GM21619 (cell line): ENCODE results near the gene KLHL22.
A peak's percentile ranks its signal among the peaks of the same experiment; 100 is the strongest.
"Not testable (repeated sequence)": the region's sequence is repeated elsewhere in the genome, so short reads cannot be mapped to it uniquely, and the experiment has no call there.

ENCODE experiments used
- ATAC-seq: cut with Tn5 transposase; IDR thresholded peaks from one replicate; pipeline ENCODE4 v1.9.1; 2021; ENCODE audit not compliant: unreplicated experiment

The KLHL22 gene

DNA sequence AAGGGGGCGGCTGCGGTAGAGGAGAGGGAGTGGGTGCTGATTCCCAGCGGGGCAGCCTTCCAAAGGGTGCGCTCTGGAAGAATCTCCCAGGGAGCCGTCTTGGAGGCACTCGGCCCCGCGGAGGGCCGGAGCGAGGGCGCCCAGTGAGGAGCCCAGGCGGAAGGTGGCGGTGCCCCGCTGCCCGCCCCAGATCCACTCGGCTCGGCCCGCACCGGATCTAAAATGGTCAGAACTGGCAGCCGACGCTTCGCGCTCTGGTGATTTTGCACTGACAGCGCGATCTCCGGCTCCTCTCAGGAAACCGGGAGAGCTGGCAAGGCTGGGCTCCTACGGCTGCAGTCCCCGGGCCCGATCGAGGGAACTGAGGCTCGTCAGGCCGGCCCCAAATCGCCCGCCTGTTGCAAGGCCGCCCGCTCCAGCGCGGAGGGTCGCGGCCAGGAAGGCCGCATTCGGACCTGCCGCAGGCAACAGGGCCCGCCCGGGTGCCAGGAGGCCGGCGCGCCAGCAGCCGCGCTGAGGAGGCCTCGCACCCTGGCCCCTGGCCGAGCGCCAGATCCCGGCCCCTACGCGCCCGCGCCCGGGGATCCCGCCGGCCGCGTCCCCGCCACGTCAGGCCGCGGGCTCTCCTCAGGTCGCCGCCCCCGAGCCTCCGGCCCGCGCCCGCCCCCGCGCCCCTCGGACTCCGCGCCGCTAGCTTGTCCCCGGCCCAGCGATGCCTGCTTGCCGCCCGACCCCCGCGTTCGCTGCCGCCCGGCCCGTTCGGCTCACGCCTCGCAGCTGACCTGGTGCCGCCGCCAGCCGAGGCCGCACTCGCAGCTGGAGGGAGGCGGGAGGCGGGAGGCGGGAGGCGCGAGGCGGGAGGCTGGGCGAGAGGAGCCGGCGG, at the start of gene KLHL22:
KLHL22 (minus strand) TSS at position 818 of the 883 bp plus-strand sequence. CDS start 6,584 bp downstream, outside the sequence.
- ATAC-seq = peak; percentile 32

DNA sequence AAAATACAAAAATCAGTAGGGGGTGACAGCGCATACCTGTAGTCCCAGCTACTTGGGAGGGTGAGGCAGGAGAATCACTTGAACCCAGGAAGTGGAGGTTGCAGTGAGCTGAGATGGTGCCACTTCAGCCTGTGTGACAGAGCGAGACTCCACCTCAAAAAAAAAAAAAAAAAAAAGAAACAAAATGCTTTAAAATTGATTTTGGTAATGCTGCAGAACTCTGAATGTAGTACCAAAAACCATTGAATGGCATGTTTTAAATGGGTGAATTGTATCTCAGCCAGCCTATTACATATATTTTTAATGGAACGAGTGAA, 49.7 kb upstream of the KLHL22 start:
- ATAC-seq = not testable (repeated sequence)

GRCh38 chr22:20542736-20543135, 47.1 kb upstream of the KLHL22 start:
- no peak for ATAC-seq

- no peak for ATAC-seq
Measured at GRCh38 chr22:20542055-20542454, 46.5 kb upstream of the KLHL22 start.

DNA sequence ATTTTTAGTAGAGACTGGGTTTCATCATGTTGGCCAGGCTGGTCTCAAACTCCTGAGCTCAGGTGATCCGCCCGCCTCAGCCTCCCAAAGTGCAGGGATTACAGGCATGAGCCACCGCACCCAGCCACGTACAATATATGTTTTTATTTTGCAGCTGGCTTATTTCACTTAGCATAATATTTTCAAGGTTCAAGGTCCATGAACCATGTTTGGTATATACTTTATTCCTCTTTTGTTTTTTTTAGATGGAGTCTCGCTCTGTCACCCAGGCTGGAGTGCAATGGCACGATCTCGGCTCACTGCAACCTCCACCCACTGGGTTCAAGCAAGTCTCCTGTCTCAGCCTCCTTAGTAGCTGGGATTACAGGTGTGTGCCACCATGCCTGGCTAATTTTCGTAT, 43.3 kb upstream of the KLHL22 start:
- ATAC-seq = not testable (repeated sequence)

DNA sequence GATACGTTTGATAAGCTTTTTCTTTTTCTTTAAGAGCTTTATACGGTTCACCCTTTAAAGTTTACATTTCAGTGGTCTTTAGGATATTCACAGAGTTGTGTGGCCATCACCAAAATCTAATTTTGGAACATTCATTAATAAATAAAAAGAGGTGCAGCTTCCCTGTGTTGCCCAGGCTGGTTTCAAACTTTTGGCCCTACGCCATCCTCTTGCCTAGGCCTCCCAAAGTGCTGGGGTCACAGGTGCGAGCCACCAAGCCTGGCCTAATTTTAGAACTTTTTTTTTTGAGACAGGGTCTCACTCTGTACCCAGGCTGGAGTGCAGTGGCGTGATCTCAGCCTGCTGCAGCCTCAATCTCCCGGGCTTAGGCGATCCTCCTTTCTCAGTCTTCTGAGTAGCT, 42.4 kb upstream of the KLHL22 start:
- no peak for ATAC-seq

GRCh38 chr22:20537325-20537756, 41.7 kb upstream of the KLHL22 start:
- ATAC-seq = no peak

- ATAC-seq = no peak
Measured at GRCh38 chr22:20536590-20537324, 41.2 kb upstream of the KLHL22 start.

GRCh38 chr22:20533879-20534265, 38.3 kb upstream of the KLHL22 start:
- no peak for ATAC-seq

DNA sequence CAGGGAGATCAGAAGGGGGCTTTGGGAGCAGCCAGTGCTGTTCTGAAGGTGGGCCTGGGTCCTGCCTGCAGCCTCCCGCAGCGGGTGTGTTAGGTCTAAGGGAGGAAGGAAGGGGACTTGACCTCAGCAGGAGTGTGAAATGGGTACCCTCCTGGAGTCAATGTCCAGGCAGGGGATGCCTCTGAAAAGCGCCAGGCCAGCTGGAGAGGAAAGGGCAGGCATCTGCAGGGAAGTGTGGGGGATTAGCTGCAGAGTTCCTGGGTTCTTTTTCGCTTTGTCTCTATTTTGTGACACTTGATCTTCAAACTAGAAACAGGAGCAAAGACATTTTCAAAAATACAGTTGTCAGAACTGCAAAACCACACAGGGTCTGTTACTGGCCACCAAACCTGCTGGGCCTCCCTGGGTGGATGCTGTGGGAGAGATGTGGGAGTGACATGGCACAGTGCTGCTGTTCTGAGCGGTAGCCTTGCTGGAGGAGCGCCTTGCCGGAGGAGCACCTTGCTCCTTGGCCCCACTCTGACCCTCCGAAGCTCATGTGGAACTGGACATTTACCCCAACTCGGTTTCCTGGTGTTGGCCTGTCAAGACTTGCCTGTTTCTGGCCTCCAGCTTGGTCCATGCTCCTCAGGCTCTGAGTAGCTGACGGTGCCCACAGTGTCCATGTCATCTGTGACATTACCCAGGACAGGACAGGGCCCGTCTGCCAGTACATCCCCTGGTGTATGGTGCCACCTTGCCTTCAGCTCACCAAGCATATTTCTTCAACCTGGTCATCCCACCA, 37.7 kb upstream of the KLHL22 start:
- ATAC-seq = no peak

DNA sequence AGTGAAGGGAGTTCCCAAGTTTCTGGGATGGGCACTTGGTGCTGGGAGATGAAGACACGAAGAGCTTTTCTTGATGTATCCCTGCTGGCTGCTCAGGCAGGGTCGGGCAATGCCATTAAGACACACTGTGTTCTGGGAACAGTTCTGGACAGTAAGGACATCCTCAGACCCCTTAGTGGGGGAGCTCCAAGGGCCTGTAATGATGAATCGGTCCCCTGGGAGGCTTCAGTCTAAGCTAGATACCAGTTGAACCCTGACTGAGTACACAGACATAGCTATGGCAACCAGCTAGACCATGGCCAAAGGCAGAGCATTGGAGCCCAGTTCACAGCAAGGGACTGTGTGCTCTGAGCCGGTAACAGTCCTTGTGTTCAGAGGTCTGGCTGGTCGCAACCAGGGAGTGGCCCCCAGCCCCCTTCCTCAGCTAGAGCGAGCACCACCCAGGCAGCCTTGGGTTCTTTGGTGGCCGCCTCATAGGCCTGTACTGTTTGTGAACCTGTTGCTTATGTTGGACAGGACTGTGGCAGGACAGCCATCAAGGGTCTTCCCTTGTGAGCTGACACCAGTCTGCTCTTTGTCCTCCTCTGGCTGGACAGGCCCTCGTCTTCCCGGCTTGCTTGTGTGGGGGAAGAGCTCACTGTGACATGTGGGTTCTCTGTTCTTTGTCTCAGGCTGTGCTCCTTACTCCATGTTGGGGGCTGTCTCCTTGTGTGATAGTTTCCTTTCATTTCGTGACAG, 36.8 kb upstream of the KLHL22 start:
- ATAC-seq = no peak

- ATAC-seq = no peak
Measured at GRCh38 chr22:20531404-20532201, 36.0 kb upstream of the KLHL22 start.

GRCh38 chr22:20531154-20531403, 35.5 kb upstream of the KLHL22 start:
- ATAC-seq = no peak

DNA sequence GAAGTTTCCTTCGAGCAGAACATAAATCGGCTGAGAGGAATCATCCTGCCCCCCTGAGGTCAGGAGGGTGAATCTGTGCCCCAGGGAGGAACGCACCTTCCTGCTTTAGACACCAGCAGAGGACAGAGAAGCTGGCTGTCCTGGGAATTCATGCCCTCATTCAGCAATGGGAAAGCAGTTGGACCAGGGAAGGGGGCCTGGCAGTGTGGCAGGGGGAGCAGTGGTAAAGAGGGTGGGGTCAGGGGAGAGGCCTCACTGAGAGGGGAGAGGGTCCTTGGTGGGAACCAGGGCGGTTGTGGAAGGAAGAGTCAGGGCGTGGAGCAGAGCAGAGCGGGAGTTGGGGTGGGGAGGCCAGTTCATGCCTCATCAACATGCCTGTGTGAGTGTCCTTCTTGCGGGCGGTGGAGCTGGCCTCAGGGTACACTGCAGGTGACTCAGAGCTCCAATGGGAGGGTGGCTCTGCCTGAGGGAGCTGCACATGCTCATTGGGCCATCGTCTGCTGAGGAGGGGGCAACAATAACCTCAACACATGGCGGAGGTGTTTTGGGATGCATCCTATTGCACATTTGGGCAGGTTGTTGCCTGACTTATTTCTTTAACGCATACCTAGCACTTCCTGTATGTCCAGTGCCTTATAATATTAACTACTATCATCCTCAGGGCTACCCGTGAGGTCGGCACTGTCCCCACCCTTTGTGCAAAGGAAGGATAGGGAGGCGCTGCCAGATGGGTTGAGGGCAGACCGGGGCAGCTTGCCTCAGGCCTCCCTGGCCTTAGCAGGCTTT, 35.0 kb upstream of the KLHL22 start:
- no peak for ATAC-seq

- ATAC-seq = no peak
Measured at GRCh38 chr22:20528405-20528978, 32.9 kb upstream of the KLHL22 start.

- ATAC-seq = no peak
Measured at GRCh38 chr22:20526628-20527355, 31.2 kb upstream of the KLHL22 start.

- no peak for ATAC-seq
Measured at GRCh38 chr22:20526305-20526627, 30.7 kb upstream of the KLHL22 start.

GRCh38 chr22:20525048-20525447, 29.5 kb upstream of the KLHL22 start:
- no peak for ATAC-seq
